Measurements from ENCODE around the gene GRIK5. TPM values are rescaled to one million over a fixed set of nuclear protein-coding genes. Genes with fewer than 3 reads are reported as not detected.
A peak's percentile ranks its signal among the peaks of the same experiment; 100 is the strongest.

The GRIK5 gene
- total RNA-seq, 1 donor from 2014 or later = 0.09 TPM

DNA sequence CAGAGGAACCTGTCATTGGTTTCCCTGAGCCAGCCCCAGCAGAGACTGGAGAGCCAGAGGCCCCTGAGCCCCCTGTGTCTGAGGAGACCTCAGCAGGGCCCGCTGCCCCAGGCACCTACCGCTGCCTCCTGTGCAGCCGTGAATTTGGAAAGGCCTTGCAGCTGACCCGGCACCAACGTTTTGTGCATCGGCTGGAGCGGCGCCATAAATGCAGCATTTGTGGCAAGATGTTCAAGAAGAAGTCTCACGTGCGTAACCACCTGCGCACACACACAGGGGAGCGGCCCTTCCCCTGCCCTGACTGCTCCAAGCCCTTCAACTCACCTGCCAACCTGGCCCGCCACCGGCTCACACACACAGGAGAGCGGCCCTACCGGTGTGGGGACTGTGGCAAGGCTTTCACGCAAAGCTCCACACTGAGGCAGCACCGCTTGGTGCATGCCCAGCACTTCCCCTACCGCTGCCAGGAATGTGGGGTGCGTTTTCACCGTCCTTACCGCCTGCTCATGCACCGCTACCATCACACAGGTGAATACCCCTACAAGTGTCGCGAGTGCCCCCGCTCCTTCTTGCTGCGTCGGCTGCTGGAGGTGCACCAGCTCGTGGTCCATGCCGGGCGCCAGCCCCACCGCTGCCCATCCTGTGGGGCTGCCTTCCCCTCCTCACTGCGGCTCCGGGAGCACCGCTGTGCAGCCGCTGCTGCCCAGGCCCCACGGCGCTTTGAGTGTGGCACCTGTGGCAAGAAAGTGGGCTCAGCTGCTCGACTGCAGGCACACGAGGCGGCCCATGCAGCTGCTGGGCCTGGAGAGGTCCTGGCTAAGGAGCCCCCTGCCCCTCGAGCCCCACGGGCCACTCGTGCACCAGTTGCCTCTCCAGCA, 10.1 kb upstream of the GRIK5 start:
- Mint-ChIP-seq H3K27me3 (no peaks in the 10 kb centered on the region), H3K4me1 (peaks cover 38% of the 10 kb centered on the region), H3K9me3 (no peaks in the 10 kb centered on the region), H3K27ac (no peak overlapping the region), H3K4me3 (no peak overlapping the region), H3K36me3 (ENCODE audit: low read depth) (peaks cover 67% of the 10 kb centered on the region)
- ChIA-PET CTCF (no interaction called here), POLR2A (interaction anchor here (0.6 to 2.4 kb wide), 3 partner anchors 34 to 106 kb away, joined by 3 to 10 read pairs (median 6); no protein-coding TSS in a partner anchor)
- intact Hi-C loops (cut with micrococcal nuclease) = loop anchor here (5.0 kb wide), 1 partner anchor 203 kb away; the partner anchor contains the start of gene CD79A
- TF ChIP-seq, protein P1, sequence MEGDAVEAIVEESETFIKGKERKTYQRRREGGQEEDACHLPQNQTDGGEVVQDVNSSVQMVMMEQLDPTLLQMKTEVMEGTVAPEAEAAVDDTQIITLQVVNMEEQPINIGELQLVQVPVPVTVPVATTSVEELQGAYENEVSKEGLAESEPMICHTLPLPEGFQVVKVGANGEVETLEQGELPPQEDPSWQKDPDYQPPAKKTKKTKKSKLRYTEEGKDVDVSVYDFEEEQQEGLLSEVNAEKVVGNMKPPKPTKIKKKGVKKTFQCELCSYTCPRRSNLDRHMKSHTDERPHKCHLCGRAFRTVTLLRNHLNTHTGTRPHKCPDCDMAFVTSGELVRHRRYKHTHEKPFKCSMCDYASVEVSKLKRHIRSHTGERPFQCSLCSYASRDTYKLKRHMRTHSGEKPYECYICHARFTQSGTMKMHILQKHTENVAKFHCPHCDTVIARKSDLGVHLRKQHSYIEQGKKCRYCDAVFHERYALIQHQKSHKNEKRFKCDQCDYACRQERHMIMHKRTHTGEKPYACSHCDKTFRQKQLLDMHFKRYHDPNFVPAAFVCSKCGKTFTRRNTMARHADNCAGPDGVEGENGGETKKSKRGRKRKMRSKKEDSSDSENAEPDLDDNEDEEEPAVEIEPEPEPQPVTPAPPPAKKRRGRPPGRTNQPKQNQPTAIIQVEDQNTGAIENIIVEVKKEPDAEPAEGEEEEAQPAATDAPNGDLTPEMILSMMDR (IDR thresholded peaks at IDR 0.05) = no peak
- no peak for ATAC-seq (ENCODE audit: low read depth)
- no peak for DNase-seq

DNA sequence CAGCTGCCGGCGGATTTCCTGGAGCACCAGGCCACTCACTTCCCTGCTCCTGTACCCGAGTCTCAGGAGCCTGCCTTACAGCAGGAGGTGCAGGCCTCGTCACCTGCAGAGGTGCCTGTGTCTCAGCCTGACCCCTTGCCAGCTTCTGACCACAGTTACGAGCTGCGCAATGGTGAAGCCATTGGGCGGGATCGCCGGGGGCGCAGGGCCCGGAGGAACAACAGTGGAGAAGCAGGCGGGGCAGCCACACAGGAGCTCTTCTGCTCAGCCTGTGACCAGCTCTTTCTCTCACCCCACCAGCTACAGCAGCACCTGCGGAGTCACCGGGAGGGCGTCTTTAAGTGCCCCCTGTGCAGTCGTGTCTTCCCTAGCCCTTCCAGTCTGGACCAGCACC, 9.3 kb upstream of the GRIK5 start:
- peaks cover 67% of the 10 kb centered on the region for H3K36me3 Mint-ChIP-seq (ENCODE audit: low read depth)
- no peak overlapping the region for H3K4me3 Mint-ChIP-seq
- CTCF ChIA-PET = no interaction called here

DNA sequence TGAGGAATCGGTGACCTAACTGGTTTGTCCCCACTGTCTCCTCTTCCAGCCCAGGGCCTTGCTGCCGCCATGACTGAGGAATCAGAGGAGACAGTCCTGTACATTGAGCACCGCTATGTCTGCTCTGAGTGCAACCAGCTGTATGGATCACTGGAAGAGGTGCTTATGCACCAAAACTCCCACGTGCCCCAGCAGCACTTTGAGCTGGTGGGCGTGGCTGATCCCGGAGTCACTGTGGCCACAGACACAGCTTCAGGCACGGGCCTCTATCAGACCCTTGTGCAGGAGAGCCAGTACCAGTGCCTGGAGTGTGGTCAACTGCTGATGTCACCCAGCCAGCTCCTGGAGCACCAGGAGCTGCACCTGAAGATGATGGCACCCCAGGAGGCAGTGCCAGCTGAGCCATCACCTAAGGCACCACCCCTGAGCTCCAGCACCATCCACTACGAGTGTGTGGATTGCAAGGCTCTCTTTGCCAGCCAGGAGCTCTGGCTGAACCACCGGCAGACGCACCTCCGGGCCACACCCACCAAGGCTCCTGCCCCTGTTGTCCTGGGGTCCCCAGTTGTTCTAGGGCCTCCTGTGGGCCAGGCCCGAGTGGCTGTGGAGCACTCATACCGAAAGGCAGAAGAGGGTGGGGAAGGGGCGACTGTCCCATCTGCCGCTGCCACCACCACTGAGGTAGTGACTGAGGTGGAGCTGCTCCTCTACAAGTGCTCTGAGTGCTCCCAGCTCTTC, 8.7 kb upstream of the GRIK5 start:
- Mint-ChIP-seq H3K36me3 (ENCODE audit: low read depth) (peaks cover 64% of the 10 kb centered on the region), H3K4me1 (peaks cover 45% of the 10 kb centered on the region), H3K27me3 (no peaks in the 10 kb centered on the region), H3K27ac (no peak overlapping the region), H3K9me3 (no peaks in the 10 kb centered on the region), H3K4me3 (no peak overlapping the region)
- intact Hi-C loops (cut with micrococcal nuclease) = loop anchor here (5.0 kb wide), 1 partner anchor 201 kb away; the partner anchor contains the start of gene CD79A
- TF ChIP-seq, protein P1 (IDR thresholded peaks at IDR 0.05) = no peak
- DNase-seq (no peak), ATAC-seq (ENCODE audit: low read depth) (no peak)
- POLR2A ChIA-PET = interaction anchor here (0.7 to 0.8 kb wide), 2 partner anchors 9 to 15 kb away, joined by 3 read pairs; no protein-coding TSS in a partner anchor
- CTCF ChIA-PET = no interaction called here

More for the DNA sequence above, 9.3 kb upstream of the GRIK5 start:
- no peak overlapping the region for H3K27ac Mint-ChIP-seq
- H3K9me3 Mint-ChIP-seq = no peaks in the 10 kb centered on the region
- ATAC-seq (ENCODE audit: low read depth) (no peak), DNase-seq (no peak)
- H3K4me1 Mint-ChIP-seq = peaks cover 45% of the 10 kb centered on the region
- intact Hi-C loops (cut with micrococcal nuclease) = loop anchor here (5.0 kb wide), 1 partner anchor 202 kb away; the partner anchor contains the start of gene CD79A
- no peaks in the 10 kb centered on the region for H3K27me3 Mint-ChIP-seq
- TF ChIP-seq, protein P1 (IDR thresholded peaks at IDR 0.05) = no peak
- POLR2A ChIA-PET = interaction anchor here (0.8 kb wide), 1 partner anchor 14 kb away, joined by 3 read pairs; no protein-coding TSS in a partner anchor

DNA sequence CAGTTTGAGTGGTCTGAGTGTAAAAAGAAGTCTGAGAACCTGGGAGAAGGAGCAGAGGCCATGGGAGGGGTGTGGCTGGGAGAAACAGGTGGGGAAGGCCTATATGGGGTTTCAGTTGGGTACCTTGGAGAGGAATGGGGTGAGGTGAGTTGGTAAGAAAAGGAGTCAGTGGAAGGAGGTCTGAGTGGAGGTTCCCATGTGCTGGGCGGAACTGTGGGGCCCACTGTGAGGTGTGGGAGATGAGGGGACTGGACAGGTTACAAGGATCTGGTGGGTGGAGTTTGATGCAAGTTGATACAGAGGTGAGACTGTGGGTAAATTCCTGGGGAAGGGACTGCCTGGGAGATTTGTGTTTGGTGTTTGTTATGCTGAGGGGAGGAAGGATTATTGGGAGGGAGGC, 8.1 kb upstream of the GRIK5 start:
- Mint-ChIP-seq H3K27ac (peak overlapping the region; percentile 1), H3K4me3 (peak overlapping the region; percentile 93), H3K27me3 (no peaks in the 10 kb centered on the region), H3K36me3 (ENCODE audit: low read depth) (peaks cover 64% of the 10 kb centered on the region), H3K4me1 (peaks cover 45% of the 10 kb centered on the region), H3K9me3 (no peaks in the 10 kb centered on the region)
- POLR2A ChIA-PET = no interaction called here
- CTCF ChIA-PET = no interaction called here
- ATAC-seq (ENCODE audit: low read depth) = no peak
- TF ChIP-seq, protein P1 (IDR thresholded peaks at IDR 0.05) = no peak
- no peak for DNase-seq
- intact Hi-C loops (cut with micrococcal nuclease) = loop anchor here (5.0 kb wide), 1 partner anchor 201 kb away; the partner anchor contains the start of gene CD79A

Data from activated B cell treated with CpG ODN at 0.5 μM for 24 hours (primary cell).